Measurements from ENCODE around the gene KLHL14.

DNA sequence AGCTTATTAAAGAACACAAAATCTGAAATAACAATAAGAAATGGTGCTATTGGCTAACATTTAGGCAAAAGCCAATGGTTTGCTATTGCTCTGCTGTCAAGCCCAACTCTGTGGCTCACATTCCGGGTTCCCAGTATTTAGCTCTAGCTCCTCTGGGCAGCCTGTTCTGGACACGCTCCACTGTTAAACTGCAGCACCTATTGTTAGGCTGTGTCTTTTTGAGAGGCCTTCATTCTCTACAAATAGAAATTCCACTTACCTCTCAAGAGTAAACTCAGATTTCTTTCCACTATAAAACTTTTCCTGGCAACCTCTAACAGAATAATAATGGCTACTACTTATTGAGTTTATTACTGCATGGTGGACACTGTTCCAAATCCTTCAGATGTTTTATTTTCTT, 3.7 kb upstream of the KLHL14 start:
- TF ChIP-seq, protein P1, sequence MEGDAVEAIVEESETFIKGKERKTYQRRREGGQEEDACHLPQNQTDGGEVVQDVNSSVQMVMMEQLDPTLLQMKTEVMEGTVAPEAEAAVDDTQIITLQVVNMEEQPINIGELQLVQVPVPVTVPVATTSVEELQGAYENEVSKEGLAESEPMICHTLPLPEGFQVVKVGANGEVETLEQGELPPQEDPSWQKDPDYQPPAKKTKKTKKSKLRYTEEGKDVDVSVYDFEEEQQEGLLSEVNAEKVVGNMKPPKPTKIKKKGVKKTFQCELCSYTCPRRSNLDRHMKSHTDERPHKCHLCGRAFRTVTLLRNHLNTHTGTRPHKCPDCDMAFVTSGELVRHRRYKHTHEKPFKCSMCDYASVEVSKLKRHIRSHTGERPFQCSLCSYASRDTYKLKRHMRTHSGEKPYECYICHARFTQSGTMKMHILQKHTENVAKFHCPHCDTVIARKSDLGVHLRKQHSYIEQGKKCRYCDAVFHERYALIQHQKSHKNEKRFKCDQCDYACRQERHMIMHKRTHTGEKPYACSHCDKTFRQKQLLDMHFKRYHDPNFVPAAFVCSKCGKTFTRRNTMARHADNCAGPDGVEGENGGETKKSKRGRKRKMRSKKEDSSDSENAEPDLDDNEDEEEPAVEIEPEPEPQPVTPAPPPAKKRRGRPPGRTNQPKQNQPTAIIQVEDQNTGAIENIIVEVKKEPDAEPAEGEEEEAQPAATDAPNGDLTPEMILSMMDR (conservative IDR thresholded peaks at IDR 0.05; ENCODE audit: low read length): no peak
- TF ChIP-seq EZH2phosphoT487 (IDR thresholded peaks at IDR 0.05; ENCODE audit: borderline replicate concordance, low read depth, low read length): no peak

All from OCI-LY7 (cell line).